BE2C (cell line): Measurements from ENCODE around the gene SWSAP1. TPM values are rescaled to one million over a fixed set of nuclear protein-coding genes. Genes with fewer than 3 reads are reported as not detected.
"Not testable (repeated sequence)": the region's sequence is repeated elsewhere in the genome, so short reads cannot be mapped to it uniquely, and the experiment has no call there.

Experiments used
- DNase-seq: peaks from one replicate; pipeline ENCODE4 v3.0.0-alpha.2; 2020
- H3K27me3 ChIP-seq: fragments of 250-450 bp; sonication (Bioruptor Pico); 2 replicates; pipeline ENCODE4 v1.5.1; 2020; ENCODE audit warnings: mild to moderate bottlenecking
- H3K36me3 ChIP-seq: fragments of 250-450 bp; sonication (Bioruptor Pico); 2 replicates; pipeline ENCODE4 v1.5.1; 2020; ENCODE audit warnings: mild to moderate bottlenecking
- H3K4me1 ChIP-seq: fragments of 250-450 bp; sonication (Bioruptor Pico); 2 replicates; pipeline ENCODE4 v1.5.1; 2020
- H3K4me3 ChIP-seq: 2 replicates; pipeline ENCODE4 v1.5.1; 2011; ENCODE audit warnings: low read depth, low read length
- H3K9me3 ChIP-seq: fragments of 250-450 bp; sonication (Bioruptor Pico); 2 replicates; pipeline ENCODE4 v1.5.1; 2020
- polyA plus RNA-seq: library from polyadenylated mRNA; unstranded; fragments of >200 nt; gene quantifications from one replicate; pipeline ENCODE4 v1.2.1, GENCODE V29; 2012; ENCODE audit warnings: low read depth, missing spikeins; ENCODE audit not compliant: insufficient read length, insufficient read depth
- TF ChIP-seq, protein P1 (sequence below): IDR thresholded peaks from 2 replicates; pipeline ENCODE4 v1.5.1; 2012; ENCODE audit warnings: mild to moderate bottlenecking, low read depth, low read length

The SWSAP1 gene, protein sequence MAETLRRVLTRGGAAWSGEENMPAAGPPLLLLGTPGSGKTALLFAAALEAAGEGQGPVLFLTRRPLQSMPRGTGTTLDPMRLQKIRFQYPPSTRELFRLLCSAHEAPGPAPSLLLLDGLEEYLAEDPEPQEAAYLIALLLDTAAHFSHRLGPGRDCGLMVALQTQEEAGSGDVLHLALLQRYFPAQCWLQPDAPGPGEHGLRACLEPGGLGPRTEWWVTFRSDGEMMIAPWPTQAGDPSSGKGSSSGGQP
- 8.9 TPM for polyA plus RNA-seq

- TF ChIP-seq, protein P1, sequence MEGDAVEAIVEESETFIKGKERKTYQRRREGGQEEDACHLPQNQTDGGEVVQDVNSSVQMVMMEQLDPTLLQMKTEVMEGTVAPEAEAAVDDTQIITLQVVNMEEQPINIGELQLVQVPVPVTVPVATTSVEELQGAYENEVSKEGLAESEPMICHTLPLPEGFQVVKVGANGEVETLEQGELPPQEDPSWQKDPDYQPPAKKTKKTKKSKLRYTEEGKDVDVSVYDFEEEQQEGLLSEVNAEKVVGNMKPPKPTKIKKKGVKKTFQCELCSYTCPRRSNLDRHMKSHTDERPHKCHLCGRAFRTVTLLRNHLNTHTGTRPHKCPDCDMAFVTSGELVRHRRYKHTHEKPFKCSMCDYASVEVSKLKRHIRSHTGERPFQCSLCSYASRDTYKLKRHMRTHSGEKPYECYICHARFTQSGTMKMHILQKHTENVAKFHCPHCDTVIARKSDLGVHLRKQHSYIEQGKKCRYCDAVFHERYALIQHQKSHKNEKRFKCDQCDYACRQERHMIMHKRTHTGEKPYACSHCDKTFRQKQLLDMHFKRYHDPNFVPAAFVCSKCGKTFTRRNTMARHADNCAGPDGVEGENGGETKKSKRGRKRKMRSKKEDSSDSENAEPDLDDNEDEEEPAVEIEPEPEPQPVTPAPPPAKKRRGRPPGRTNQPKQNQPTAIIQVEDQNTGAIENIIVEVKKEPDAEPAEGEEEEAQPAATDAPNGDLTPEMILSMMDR: no peak
- Histone ChIP-seq H3K27me3 (no peaks in the 10 kb centered on the region), H3K4me1 (peaks cover 11% of the 10 kb centered on the region), H3K36me3 (no peaks in the 10 kb centered on the region), H3K9me3 (no peaks in the 10 kb centered on the region), H3K4me3 (peak within 1 kb of the TSS; percentile 77)
- peak; percentile 98 for DNase-seq
Observed at GRCh38 chr19:11374433-11375142, at the start of gene SWSAP1. Gene SWSAP1 (plus strand): TSS chr19:11374666. CDS start chr19:11374681, 15 bp downstream.

DNA sequence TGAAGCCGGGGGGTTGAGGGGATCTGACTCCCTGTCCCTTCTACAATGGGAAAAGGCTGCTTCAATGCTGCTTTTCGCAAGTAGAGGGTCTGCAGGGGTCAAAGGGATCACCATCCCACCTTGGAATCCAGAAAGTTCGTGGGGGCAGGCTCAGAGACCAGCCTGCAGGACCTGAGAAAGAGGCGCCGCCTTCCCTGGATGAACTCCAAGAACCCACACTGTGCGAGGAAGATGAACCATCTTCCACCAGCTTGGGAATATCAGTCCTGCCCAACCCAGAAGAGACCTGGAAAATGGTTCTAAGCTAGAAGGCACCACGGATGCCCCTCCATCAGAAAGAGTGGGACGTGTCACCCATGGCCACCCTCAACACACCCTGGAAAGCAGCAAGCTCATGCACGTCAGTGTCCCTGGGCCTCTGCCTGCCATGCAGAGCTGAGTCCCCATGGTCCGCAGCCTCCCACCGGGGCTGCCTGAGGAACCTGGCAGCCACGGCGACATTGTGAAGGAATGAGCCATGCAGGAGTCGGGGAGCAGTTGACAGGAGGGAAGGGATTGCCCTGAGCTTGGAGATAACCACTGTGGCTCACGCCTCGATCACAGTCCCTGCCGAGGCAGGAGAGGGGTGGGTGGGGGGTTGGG lies 49.6 kb upstream of the SWSAP1 start:
- no peak overlapping the region for H3K4me3 ChIP-seq
- no peaks in the 10 kb centered on the region for H3K27me3 ChIP-seq
- TF ChIP-seq, protein P1: no peak
- no peaks in the 10 kb centered on the region for H3K9me3 ChIP-seq
- peaks cover 10% of the 10 kb centered on the region for H3K4me1 ChIP-seq
- peak; percentile 26 for DNase-seq
- H3K36me3 ChIP-seq: 0 out of 2 replicates have a peak, but pooled peaks cover 3% of the 10 kb centered on the region

DNA sequence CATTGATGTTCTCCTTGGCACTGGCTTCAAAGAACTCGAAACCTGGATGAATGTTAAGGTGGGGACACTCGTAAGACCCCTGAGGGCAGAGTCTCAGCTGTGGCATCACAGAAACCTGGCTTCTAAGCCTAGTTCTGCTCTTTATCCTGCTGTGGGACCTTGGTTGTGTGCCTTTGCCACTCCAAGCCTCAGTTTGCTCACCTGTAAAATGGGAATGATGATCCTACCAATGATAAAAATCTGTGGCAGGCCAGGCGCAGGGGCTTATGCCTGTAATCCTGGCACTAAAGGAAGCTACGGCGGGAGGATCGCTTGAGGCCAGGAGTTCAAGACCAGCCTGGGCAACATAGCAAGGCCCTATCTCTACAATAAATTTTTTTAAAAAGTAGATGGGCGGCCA lies 48.9 kb upstream of the SWSAP1 start:
- H3K4me3 ChIP-seq: no peak overlapping the region

DNA sequence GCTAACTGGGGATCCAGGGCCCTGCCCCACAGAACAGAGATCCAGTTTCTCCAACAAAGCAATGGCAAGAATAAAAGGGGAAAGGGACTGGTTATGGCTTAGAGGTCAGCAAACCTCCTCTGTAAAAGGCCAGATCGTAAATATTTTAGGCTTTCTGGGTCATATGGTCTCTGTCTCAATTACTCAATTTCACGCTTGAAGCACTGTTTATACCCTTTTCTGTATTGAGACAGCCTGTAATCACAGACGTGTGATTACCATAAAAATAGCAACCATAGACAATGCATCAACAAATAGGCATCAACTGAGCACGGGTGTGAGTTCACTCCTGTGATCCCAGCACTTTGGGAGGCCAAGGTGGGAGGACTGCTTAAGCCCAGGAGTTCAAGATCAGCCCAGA lies 44.3 kb upstream of the SWSAP1 start:
- Histone ChIP-seq H3K4me3 (no peak overlapping the region), H3K9me3 (no peaks in the 10 kb centered on the region), H3K4me1 (no peaks in the 10 kb centered on the region), H3K36me3 (peaks cover 6% of the 10 kb centered on the region), H3K27me3 (no peaks in the 10 kb centered on the region)
- DNase-seq: no peak
- TF ChIP-seq, protein P1: no peak

More for the DNA sequence above, 48.9 kb upstream of the SWSAP1 start:
- Histone ChIP-seq H3K9me3 (no peaks in the 10 kb centered on the region), H3K27me3 (no peaks in the 10 kb centered on the region), H3K4me1 (peaks cover 10% of the 10 kb centered on the region), H3K36me3 (peaks cover 3% of the 10 kb centered on the region; the same call in 1 of the 2 replicates)
- TF ChIP-seq, protein P1: no peak
- no peak for DNase-seq

- TF ChIP-seq, protein P1: no peak
Observed at GRCh38 chr19:11331502-11331901, 43.0 kb upstream of the SWSAP1 start.

DNA sequence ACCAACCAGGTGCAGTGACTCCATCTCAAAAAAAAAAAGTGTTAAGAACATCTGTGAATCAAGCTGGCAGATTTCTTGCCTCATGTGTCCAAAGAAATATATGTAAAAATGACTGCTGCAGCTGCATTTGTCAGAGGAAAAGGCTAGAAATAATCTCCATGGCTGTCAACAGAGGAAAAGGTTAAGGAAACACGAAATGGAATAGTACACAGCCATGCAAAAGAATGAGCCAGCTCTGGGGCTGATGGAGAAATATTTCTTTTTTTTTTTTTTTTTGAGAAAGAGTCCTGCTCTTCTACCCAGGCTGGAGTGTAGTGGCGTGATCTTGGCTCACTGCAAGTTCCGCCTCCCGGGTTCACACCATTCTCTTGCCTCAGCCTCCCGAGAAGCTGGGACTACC lies 41.6 kb upstream of the SWSAP1 start:
- H3K36me3 ChIP-seq: peaks cover 4% of the 10 kb centered on the region
- no peaks in the 10 kb centered on the region for H3K4me1 ChIP-seq
- no peaks in the 10 kb centered on the region for H3K27me3 ChIP-seq
- H3K4me3 ChIP-seq: no peak overlapping the region
- H3K9me3 ChIP-seq: no peaks in the 10 kb centered on the region
- DNase-seq: no peak
- TF ChIP-seq, protein P1: no peak

More at GRCh38 chr19:11331502-11331901, 43.0 kb upstream of the SWSAP1 start:
- H3K4me1 ChIP-seq: no peaks in the 10 kb centered on the region
- peaks cover 4% of the 10 kb centered on the region for H3K36me3 ChIP-seq
- no peak for DNase-seq
- no peak overlapping the region for H3K4me3 ChIP-seq
- no peaks in the 10 kb centered on the region for H3K27me3 ChIP-seq
- no peaks in the 10 kb centered on the region for H3K9me3 ChIP-seq

DNA sequence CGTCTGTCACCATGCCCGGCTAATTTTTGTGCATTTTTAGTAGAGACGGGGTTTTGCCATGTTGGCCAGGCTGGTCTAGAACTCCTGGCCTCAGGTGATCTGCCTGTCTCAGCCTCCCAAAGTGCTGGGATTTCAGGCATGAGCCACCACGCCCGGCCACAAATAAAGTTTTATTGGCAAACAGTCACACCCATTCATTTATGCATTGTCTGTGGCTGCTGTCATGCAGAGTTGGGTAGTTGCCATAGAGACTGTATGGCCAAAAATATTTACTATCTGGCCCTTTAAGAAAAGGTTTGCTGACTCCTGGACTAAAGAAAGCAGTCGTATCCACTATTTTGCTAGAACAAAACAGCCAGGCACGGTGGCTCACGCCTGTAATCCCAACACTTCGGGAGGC lies 40.6 kb upstream of the SWSAP1 start:
- H3K4me1 ChIP-seq, H3K27me3 ChIP-seq, H3K36me3 ChIP-seq, H3K9me3 ChIP-seq, H3K4me3 ChIP-seq, DNase-seq: not testable (repeated sequence)
